NCI-H82 treated with DMSO at 0.1 percent for 48 hours (cell line): ENCODE data around the gene MAPK4.
"Not testable (repeated sequence)": the region's sequence is repeated elsewhere in the genome, so short reads cannot be mapped to it uniquely, and the experiment has no call there.

Experiments
- DNase-seq: peaks from one replicate; lab custom pipeline; 2025; ENCODE audit not compliant: unreplicated experiment; lab: John Stamatoyannopoulos, UW

Gene MAPK4

GRCh38 chr18:50559752-50560680, at the start of gene MAPK4:
Gene MAPK4 (plus strand): TSS chr18:50560087. CDS start chr18:50663959, 103,872 bp downstream.
- no peak for DNase-seq

DNA sequence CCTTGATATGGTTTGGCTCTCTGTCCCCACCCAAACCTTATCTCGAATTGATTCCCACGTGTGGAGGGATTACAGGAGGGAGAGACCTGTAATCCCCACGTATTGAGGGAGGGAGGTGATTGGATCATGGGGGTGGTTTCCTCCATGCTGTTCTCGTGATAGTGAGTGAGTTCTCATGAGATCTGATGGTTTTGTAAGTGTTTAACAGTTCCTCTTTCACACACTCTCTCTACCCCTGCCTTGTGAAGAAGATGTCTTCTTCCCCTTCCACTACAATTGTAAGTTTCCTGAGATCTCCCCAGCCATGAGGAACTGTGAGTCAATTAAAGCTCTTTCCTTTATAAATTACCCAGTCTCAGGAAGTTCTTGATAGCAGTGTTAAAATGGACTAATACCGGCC, 42.6 kb upstream of the MAPK4 start:
- DNase-seq = not testable (repeated sequence)

DNA sequence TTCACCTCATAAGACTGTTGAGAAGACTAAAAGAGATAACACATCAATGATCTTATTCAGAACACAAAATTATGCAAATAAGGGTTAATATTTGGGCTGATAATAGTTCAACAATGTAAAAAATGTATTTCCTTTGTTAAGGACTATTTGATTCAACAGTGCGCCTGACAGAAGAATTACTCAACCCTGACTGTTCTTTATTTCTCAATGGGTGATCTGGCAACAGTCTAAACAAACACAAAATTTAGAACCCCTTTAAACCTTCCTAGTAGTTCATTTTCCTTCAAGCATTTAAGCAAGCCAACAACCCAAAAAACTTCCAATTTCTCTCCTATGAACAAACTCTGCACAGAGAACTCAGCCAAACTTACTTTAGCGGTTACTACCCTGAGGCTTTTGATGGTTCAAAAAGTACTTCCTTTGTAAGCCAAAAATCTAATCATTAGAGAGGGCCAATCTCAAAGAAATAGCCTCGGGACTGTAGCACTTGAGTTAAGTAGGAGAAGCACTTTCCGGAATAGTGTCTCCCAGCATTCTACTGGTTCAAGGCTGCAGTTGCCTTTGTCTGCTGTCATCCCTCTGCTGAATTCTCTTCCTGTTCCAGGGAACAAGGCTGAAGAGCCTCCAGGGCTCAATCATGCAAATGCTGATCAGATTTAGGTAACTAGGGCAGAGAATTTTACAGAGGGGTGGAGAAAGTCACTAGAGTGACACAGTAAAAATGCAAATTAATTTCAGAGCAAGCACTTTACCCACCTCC, 40.9 kb upstream of the MAPK4 start:
- no peak for DNase-seq

- no peak for DNase-seq
Observed at GRCh38 chr18:50523165-50523564, 36.7 kb upstream of the MAPK4 start.

DNA sequence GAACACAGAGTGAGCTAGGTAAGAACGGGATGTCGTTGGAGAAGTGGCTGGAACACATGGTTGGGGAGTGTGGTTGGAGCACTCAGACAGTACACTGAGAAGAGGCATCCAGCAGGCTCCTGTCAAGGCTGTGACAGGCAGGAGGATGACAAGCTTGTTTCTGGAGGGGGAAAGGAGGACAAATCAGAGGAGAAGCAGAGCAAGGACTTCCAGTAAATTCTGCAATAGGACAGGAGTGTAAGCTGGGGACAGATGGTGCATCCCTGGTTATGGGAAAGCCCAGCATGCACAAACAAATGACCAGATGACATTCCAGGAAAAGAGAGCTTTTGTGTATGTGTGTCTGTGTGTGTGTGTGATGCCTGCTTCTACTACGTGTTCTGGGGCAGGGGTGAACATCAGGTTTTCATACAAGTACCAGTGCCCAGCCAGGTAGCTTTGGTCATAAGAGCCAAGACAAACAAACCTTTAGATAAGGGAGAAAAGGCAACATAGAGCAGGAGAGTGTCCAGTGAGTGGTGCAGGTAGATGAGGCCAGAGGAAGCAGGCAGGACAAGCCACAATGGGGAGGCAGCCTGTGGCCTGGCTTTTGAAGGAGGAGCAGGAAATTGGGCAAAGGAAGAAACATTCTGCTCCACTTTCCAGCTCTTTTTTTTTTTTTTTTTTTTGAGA, 32.1 kb upstream of the MAPK4 start:
- no peak for DNase-seq

DNA sequence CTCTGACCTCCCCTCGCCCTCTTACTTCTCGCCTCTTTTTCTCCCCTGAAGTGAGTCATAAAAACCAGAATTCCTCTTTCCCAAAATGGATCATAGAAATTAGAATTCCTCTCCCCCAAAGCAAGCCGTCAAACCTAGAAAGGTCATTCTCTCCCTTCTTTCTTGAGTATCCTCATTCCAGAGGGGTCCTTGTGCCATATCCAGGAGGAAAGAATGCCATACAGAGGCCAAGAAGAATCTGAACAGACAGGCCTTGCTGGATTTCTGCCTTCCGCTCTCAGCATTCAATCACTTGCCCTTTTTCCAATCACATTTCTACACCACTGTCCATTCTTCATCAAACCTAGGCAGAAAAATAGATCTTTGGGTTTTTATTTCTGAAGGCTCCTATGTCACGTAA, 31.1 kb upstream of the MAPK4 start:
- DNase-seq = no peak

- DNase-seq = not testable (repeated sequence)
Observed at GRCh38 chr18:50533822-50534221, 26.1 kb upstream of the MAPK4 start.

DNA sequence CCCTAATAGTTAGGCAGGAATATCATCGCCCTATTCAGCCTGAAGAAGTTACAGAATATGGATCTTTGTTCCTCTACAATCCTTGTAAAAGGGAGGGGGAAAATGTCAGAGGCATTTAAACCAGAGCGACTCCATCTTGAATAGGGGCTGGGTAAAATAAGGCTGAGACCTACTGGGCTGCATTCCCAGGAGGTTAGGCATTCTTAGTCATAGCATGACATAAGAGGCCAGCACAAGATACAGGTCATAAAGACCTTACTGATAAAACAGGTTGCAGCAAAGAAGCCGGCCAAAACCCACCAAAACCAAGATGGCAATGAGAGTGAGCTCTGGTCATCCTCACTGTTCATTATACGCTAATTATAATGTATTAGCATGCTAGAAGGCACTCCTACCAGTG, 15.4 kb upstream of the MAPK4 start:
- not testable (repeated sequence) for DNase-seq

- no peak for DNase-seq
Observed at GRCh38 chr18:50545936-50546335, 14.0 kb upstream of the MAPK4 start.

- no peak for DNase-seq
Observed at GRCh38 chr18:50548160-50548559, 11.7 kb upstream of the MAPK4 start.

GRCh38 chr18:50551651-50552050, 8.2 kb upstream of the MAPK4 start:
- not testable (repeated sequence) for DNase-seq

GRCh38 chr18:50558157-50558556, 1.7 kb upstream of the MAPK4 start:
- DNase-seq = no peak

DNA sequence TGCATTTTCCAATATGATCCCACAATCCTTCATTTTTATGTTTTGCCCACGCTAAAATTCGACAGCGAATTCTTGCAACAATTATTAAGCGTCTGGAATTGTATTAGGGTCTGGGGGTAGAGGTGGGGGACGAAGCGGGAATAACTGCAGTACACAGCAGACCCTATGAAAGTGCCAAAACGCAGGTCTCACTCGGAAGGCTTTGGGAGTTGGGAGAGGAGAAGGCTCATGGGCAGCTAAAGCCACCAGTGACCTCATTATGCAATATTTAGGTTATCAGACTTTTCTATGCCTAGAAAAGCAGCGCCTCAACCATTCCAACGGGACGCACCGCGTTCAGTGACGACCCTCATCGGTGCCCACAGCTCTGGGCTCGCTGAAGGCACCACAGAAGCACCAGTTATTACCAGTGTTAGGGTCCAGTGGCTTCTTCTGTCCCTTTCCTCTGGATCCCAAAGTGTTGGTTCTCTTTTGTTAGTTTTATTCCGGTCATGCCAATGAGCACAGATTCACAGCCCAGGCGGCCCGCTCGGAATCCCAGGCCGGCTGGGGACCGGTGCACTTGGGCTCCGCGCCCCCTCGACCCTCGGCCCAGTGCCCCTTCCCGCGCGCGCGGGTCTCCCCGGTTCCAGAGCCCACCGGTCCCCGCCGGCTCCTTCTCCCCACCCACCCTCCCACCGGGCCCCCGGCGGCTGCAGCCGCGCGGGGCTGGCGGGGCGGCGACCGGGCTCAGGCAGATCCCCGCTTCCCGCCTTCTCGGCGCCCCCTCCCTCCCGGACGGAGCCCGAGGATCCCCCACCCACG, 737 bp upstream of the MAPK4 start:
- no peak for DNase-seq

DNA sequence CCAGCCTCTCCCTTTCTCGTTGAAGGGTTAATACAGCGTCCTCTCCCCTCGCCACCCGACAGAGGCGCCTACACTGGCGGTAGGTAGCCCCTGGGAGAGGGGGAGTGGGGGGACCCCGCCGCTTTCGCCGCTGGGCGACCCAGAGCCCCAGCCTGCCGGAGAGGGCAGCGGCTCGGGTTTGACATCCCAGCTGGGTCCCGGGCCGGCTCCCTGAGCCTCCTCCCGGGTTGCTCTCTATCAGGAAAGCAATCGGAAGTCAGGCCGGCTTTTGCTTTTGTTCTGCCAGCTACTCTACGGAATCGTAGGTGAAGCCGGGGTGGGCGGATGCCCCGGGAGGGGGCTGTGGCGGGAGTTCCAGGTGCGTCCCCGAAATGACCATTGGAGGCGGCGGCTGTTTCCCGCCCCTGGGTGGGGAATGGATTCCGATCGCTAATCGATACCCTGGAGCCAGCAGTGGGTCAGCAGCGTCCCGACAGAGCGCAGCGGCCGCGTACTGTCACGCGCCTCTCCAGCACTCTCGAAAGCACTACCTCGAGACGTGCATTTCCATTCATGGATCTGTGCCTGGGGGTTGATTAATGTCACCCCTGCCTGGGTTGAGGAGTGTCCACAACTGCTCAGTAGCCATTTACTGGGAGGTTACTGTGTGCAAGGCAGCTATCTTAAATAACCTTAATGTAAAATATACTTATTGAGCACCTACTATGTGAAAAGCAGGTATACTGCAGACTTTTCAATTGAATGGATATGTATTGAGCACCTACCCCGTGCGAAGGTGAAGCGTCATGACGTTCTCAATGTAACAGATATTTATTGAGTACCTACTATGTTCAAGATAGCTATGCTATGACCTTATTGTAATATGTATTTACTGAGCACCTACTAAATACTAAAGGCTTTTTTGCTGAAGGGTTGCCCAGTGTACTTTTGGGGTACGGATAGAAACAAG, 1.1 kb downstream of the MAPK4 start:
- DNase-seq = no peak

GRCh38 chr18:50562258-50562657, 2.4 kb downstream of the MAPK4 start:
- not testable (repeated sequence) for DNase-seq

DNA sequence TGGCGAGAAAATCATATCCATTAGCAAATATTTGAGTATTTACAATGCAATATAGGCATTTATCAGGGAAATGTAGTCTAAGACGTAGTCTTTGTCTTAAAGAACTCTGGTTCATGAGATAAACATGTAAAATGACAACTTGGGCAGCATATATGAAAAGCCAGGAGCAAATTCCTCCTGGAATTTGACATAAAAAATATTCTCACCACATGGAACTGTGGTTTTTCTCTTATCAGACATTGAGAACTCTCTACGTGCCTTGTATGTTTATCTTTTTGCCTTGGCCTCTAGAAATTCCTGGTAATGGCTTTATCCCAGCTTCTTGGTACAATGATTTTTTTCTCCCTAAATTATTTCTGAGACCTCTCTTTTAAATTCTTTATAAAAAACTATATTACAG, 2.8 kb downstream of the MAPK4 start:
- no peak for DNase-seq

GRCh38 chr18:50563376-50563775, 3.5 kb downstream of the MAPK4 start:
- no peak for DNase-seq

GRCh38 chr18:50569930-50570329, 10.0 kb downstream of the MAPK4 start:
- no peak for DNase-seq

DNA sequence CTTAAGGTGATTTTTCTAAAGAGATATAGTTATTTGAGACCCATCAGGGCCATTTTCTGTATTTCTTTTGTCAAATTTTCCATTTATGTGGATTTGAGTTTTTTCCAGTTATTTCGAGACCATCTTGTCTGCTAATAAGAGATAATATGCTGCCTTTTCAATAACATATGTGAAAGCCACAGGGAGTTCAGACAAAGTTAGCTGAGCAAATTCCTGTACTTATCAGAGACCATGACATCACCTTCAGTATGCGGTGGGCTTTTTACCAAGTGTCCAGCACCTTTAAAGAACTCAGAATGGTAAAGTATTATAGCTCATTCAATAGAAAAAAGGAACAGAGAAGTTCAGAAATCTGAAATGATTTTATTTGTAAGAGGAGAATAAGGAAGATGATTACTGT, 11.7 kb downstream of the MAPK4 start:
- no peak for DNase-seq

DNA sequence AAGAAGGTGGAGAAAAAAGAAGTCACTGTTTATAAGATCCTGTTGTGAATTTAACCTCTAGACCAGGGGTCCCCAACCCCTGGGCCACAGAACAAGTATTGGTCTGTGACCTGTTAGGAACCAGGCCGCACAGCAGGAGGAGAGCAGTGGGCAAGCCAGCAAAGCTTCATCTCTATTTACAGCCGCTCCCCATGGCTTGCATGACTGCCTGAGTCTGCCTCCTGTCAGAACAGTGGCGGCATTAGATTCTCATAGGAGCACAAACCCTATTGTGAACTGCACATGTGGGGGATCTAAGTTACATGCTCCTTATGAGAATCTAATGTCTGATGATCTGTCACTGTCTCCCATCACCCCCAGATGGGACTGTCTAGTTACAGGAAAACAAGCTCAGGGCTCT, 13.3 kb downstream of the MAPK4 start:
- not testable (repeated sequence) for DNase-seq
